IPS-NIHi7 (cell line): ENCODE results near the gene BSND.

Experiments used
- DNase-seq: peaks from one replicate; pipeline ENCODE4 v3.0.0; 2012; ENCODE audit warnings: mixed read lengths; ENCODE audit errors: extremely low spot score

BSND gene

GRCh38 chr1:54975356-54976108 lies 23.2 kb upstream of the BSND start:
- DNase-seq = no peak

GRCh38 chr1:54976747-54977146 lies 22.0 kb upstream of the BSND start:
- DNase-seq = no peak

- DNase-seq = no peak
These were observed 21.0 kb upstream of the BSND start for GRCh38 chr1:54977533-54978297.

- DNase-seq = no peak
These were observed 20.0 kb upstream of the BSND start for GRCh38 chr1:54978528-54979326.

GRCh38 chr1:54979327-54979891 lies 19.3 kb upstream of the BSND start:
- DNase-seq = no peak

- no peak for DNase-seq
These were observed 18.6 kb upstream of the BSND start for GRCh38 chr1:54980046-54980527.

- DNase-seq = no peak
These were observed 18.0 kb upstream of the BSND start, which contains the start of gene TMEM61 for GRCh38 chr1:54980528-54981241. TMEM61 (plus strand) TSS chr1:54980628; CDS start chr1:54981066, 438 bp downstream.

GRCh38 chr1:54981466-54981865 lies 17.3 kb upstream of the BSND start:
- no peak for DNase-seq

- DNase-seq = no peak
These were observed 16.0 kb upstream of the BSND start for GRCh38 chr1:54982739-54983138.

- no peak for DNase-seq
These were observed 14.4 kb upstream of the BSND start for GRCh38 chr1:54984131-54984842.

- no peak for DNase-seq
These were observed 13.2 kb upstream of the BSND start for GRCh38 chr1:54985556-54985955.

GRCh38 chr1:54986025-54986424 lies 12.7 kb upstream of the BSND start:
- no peak for DNase-seq

GRCh38 chr1:54986533-54986932 lies 12.2 kb upstream of the BSND start:
- DNase-seq = no peak

GRCh38 chr1:54987427-54987826 lies 11.3 kb upstream of the BSND start:
- no peak for DNase-seq

GRCh38 chr1:54987919-54988705 lies 10.6 kb upstream of the BSND start:
- DNase-seq = no peak

GRCh38 chr1:54988975-54989374 lies 9.8 kb upstream of the BSND start:
- no peak for DNase-seq

- DNase-seq = no peak
These were observed 9.3 kb upstream of the BSND start for GRCh38 chr1:54989473-54989872.

- DNase-seq = no peak
These were observed 8.5 kb upstream of the BSND start for GRCh38 chr1:54989968-54990810.

- no peak for DNase-seq
These were observed 7.8 kb upstream of the BSND start for GRCh38 chr1:54990916-54991315.
